ENCODE measurements around the gene CLSTN1.

Gene CLSTN1

GRCh38 chr1:9823943-9824701 is at the start of gene CLSTN1:
Gene CLSTN1 (minus strand): TSS chr1:9823965. CDS start chr1:9823733, 232 bp downstream.
- DNase-seq = peak; percentile 82

GRCh38 chr1:9873385-9873784 is 49.6 kb upstream of the CLSTN1 start:
- DNase-seq = no peak

- DNase-seq = no peak
These were observed 48.8 kb upstream of the CLSTN1 start for GRCh38 chr1:9872430-9873165.

GRCh38 chr1:9871707-9872425 is 48.1 kb upstream of the CLSTN1 start:
- no peak for DNase-seq

- DNase-seq = no peak
These were observed 47.3 kb upstream of the CLSTN1 start for GRCh38 chr1:9871021-9871420.

GRCh38 chr1:9870572-9870971 is 46.8 kb upstream of the CLSTN1 start:
- no peak for DNase-seq

GRCh38 chr1:9869831-9870251 is 46.1 kb upstream of the CLSTN1 start:
- no peak for DNase-seq

GRCh38 chr1:9868244-9868590 is 44.5 kb upstream of the CLSTN1 start:
- no peak for DNase-seq

- peak; percentile 43 for DNase-seq
These were observed 43.9 kb upstream of the CLSTN1 start for GRCh38 chr1:9867408-9868243.

GRCh38 chr1:9866836-9867235 is 43.1 kb upstream of the CLSTN1 start:
- DNase-seq = no peak

GRCh38 chr1:9865724-9866123 is 42.0 kb upstream of the CLSTN1 start:
- no peak for DNase-seq

- no peak for DNase-seq
These were observed 39.6 kb upstream of the CLSTN1 start for GRCh38 chr1:9863371-9863770.

GRCh38 chr1:9861360-9861759 is 37.6 kb upstream of the CLSTN1 start:
- no peak for DNase-seq

- no peak for DNase-seq
These were observed 37.1 kb upstream of the CLSTN1 start for GRCh38 chr1:9860887-9861286.

- DNase-seq = no peak
These were observed 35.7 kb upstream of the CLSTN1 start for GRCh38 chr1:9859281-9860014.

- DNase-seq = no peak
These were observed 34.7 kb upstream of the CLSTN1 start for GRCh38 chr1:9858293-9859035.

- no peak for DNase-seq
These were observed 31.4 kb upstream of the CLSTN1 start for GRCh38 chr1:9855186-9855585.

GRCh38 chr1:9853249-9853595 is 29.5 kb upstream of the CLSTN1 start:
- no peak for DNase-seq

- no peak for DNase-seq
These were observed 28.9 kb upstream of the CLSTN1 start for GRCh38 chr1:9852410-9853248.

- no peak for DNase-seq
These were observed 28.2 kb upstream of the CLSTN1 start for GRCh38 chr1:9852004-9852403.
